IPS DF 4.7 (cell line): ENCODE measurements around the gene MRTO4.
"Not testable (repeated sequence)": the region's sequence is repeated elsewhere in the genome, so short reads cannot be mapped to it uniquely, and the experiment has no call there.

Source experiments
- DNase-seq: peaks from one replicate; pipeline ENCODE4 v3.0.0-alpha.2; 2013; ENCODE audit warnings: low spot score; ENCODE audit errors: extremely low read depth

The MRTO4 gene

GRCh38 chr1:19251305-19252196, at the start of gene MRTO4, which contains the start of gene EMC1:
TSS of gene MRTO4 (plus strand) at chr1:19251805. CDS start at chr1:19251836, 31 bp downstream.
TSS of gene EMC1 (minus strand) at chr1:19251524. CDS start at chr1:19251509, 15 bp downstream.
- DNase-seq: peak; percentile 60

GRCh38 chr1:19202396-19202795, 49.2 kb upstream of the MRTO4 start:
- DNase-seq: no peak

GRCh38 chr1:19203440-19203839, 48.2 kb upstream of the MRTO4 start:
- DNase-seq: no peak

GRCh38 chr1:19204446-19205266, 46.9 kb upstream of the MRTO4 start:
- no peak for DNase-seq

GRCh38 chr1:19205403-19205802, 46.2 kb upstream of the MRTO4 start:
- no peak for DNase-seq

DNA sequence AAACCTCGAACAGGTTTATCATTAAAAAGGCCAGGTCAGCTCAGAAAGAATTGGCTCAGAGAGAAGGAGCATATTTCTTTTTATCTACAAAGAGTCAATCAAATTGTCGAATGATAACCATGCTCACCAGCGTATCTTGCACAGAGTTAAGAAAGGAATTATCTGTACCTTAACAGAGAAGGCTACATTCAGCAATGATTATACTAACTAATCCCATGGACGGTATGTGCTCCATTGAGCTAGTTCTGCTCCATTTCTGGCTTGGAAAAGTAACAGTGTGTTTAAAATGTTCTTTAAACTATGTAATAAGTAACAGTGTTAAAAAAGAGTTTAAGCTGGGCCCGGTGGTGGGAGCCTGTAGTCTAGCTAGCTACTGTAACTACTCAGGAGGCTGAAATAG, 45.8 kb upstream of the MRTO4 start:
- DNase-seq: no peak

DNA sequence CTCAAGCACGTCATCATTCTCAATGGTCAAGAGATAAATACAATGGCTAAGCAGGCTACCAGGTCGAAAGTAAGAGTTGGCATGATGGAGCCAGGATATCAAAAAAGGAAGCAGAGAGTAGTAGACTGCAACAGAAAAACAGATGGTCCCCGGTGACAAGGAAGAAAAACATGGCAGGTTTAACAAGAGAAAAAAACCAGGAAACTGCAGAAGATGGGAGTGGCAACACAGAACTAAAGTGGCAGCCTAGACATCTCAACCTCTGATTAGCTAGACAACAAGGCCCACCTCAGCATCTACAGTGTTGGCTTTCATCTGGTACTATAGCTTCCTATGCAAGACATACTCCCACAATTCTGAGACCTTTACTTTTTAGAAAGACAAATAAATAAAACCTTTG, 44.7 kb upstream of the MRTO4 start:
- no peak for DNase-seq

DNA sequence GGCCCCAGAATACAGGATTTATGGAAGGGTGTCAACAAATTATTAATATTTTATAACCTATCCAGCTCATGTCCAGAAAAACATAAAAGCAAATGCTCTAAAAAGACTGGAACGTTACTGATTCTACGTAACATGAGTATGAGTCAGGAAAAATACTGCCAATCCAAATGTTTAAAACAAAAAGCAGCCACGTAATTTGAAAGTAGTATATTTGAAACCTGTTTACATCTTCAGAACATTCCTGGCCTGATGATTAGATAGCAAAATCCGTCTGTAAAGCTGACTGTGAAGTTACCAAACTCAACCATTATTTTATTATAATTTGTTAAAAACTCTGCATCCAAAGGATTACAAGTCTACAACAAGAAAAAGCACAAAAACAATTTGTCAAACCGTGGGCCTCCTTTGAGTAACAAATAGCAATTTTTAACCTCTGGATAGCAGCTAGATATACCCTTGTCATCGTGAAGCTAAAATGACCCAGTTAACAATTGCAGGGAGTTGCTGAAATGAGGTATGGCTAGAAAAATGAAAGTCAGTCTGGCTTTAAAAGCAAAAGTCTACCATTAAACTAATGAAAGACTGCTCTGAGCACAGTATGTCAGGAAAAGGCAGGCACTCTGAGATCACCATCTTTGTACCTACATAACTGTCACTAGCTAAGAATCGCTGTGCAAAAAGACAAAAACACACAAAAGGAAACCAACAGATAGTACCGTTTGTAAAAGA, 42.7 kb upstream of the MRTO4 start:
- no peak for DNase-seq

GRCh38 chr1:19209439-19209989, 42.1 kb upstream of the MRTO4 start:
- no peak for DNase-seq

- peak; percentile 74 for DNase-seq
Observed at GRCh38 chr1:19209990-19210771, 41.4 kb upstream of the MRTO4 start, which contains the start of gene UBR4. TSS of gene UBR4 (minus strand) at chr1:19210266. CDS start at chr1:19210248, 18 bp downstream.

- no peak for DNase-seq
Observed at GRCh38 chr1:19210772-19211549, 40.6 kb upstream of the MRTO4 start.

GRCh38 chr1:19212167-19212566, 39.4 kb upstream of the MRTO4 start:
- DNase-seq: no peak

GRCh38 chr1:19213580-19213979, 38.0 kb upstream of the MRTO4 start:
- DNase-seq: no peak

DNA sequence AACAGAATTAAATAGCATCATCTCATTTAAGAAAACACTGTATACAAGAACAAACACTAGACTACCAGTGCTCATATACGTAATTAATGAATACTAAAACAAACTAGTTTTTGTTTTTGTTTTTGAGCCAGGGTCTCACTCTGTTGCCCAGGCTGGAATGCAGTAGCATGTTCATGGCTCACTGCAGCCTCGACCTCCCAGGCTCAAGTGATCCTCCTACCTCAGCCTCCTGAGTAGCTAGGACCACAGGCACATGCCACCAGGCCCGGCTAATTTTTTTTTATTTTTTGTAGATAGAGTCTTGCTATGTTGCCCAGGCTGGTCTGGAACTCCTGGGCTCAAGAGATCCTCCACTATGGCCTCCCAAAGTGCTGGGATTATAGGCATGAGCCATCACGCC, 35.0 kb upstream of the MRTO4 start:
- DNase-seq: not testable (repeated sequence)

DNA sequence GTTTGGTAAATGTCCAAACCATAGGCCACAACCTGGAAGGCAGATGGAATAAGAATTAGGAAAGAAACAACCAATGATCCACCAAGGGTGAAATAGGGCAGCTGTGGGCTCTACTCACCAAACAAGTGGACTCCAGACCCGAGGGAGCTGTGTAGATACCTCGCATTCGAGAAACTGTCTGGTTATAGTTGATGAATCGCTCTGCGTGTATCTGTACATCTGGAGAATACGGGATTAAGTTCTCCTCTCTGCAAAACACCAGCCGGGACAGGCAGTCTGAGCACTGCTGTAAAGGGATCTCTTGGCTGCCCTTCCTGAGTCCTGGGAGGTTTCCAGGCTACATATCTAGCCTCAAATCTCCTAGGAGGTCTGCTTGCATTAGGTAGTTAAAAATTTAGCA, 32.2 kb upstream of the MRTO4 start:
- no peak for DNase-seq

- no peak for DNase-seq
Observed at GRCh38 chr1:19220080-19220846, 31.3 kb upstream of the MRTO4 start.

DNA sequence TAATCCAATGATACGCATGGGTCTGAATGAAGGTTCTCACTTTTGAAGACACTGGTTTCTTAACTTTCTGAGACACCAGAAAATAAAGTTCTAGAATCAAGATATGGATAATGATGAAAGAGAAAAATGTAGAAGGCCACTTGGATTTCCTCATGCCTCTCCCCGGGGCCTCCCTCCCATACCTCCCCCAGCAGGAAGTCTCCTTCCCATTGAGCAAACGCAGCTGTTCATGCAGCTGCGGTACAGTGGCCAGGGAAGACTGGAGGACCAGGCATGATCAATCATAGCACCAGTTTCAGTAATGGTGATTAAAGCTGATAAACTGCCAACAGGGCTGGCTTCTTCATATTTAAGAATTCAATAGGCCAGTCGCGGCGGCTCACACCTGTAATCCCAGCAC, 30.6 kb upstream of the MRTO4 start:
- DNase-seq: no peak

GRCh38 chr1:19222573-19222972, 29.0 kb upstream of the MRTO4 start:
- no peak for DNase-seq
